ENCODE results near the gene QDPR. TPM values are rescaled to one million over a fixed set of nuclear protein-coding genes. Genes with fewer than 3 reads are reported as not detected.

The QDPR gene
- total and polyA plus RNA-seq, 9 donors, result 7.3 to 49.9 (median 26.1) TPM

DNA sequence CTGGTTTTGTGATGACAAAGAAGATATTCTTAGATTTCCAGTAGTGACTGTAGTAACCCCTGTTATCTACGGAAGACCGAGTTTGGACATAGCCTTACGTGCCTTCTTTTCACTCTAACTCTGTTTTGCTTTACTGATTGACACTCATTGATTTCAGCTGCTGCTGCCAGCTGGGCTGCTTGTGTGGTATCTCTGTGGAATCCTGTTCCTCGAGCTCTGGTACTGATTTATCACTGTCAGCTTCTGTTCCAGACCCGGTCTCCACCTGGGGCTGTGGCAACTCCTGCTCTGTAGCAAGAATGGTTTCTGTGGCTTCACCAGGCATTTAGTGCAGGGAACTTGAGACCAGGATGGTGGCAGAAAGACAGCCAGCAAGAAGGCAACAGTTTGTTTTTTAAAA is 40.5 kb upstream of the QDPR start:
- no peak for DNase-seq
- H3K27me3 ChIP-seq, result no peaks in the 10 kb centered on the region
- no peak overlapping the region for H3K27ac ChIP-seq
- no peak for TF ChIP-seq EP300 (IDR thresholded peaks at IDR 0.05)
- TF ChIP-seq, protein P1, sequence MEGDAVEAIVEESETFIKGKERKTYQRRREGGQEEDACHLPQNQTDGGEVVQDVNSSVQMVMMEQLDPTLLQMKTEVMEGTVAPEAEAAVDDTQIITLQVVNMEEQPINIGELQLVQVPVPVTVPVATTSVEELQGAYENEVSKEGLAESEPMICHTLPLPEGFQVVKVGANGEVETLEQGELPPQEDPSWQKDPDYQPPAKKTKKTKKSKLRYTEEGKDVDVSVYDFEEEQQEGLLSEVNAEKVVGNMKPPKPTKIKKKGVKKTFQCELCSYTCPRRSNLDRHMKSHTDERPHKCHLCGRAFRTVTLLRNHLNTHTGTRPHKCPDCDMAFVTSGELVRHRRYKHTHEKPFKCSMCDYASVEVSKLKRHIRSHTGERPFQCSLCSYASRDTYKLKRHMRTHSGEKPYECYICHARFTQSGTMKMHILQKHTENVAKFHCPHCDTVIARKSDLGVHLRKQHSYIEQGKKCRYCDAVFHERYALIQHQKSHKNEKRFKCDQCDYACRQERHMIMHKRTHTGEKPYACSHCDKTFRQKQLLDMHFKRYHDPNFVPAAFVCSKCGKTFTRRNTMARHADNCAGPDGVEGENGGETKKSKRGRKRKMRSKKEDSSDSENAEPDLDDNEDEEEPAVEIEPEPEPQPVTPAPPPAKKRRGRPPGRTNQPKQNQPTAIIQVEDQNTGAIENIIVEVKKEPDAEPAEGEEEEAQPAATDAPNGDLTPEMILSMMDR (IDR thresholded peaks at IDR 0.05), result no peak
- TF ChIP-seq POLR2A (IDR thresholded peaks at IDR 0.05), result no peak
- no peaks in the 10 kb centered on the region for H3K4me1 ChIP-seq (ENCODE audit: insufficient read depth)
- H3K4me3 ChIP-seq, result no peak overlapping the region
- H3K9me3 ChIP-seq, result no peaks in the 10 kb centered on the region
- 25 to 42% (median 30%) methylated on average over 5 of the region's 5 CpGs for WGBS, 3 donors
- H3K36me3 ChIP-seq, result no peaks in the 10 kb centered on the region
- intact Hi-C loops (cut with DNase I), result loop anchor here in 1 of 4 donors (10.0 kb wide), 1 partner anchor 1042 kb away; no protein-coding TSS in a partner anchor

DNA sequence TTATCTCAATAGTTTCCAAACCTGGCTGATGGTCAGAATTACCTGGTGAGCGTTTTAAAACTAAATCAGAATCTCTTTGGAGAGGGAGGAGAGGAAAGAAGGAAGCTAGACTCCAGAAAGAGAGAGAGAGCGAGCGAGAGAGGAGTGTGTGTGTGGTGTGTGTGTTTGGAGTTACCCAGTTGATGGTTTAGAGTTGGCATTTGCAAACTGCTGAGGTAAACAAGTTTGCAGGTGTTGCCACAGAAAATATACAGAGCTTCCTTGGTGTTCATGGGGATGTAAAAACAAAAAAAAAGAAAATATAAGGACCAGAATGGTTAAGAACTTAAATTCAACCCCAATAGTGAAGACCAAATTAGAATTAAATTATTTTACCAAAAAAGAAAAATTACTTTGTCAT is 38.7 kb upstream of the QDPR start:
- Histone ChIP-seq H3K9me3 (no peaks in the 10 kb centered on the region), H3K27me3 (no peaks in the 10 kb centered on the region), H3K4me1 (ENCODE audit: insufficient read depth) (no peaks in the 10 kb centered on the region), H3K36me3 (no peaks in the 10 kb centered on the region), H3K4me3 (no peak overlapping the region), H3K27ac (no peak overlapping the region)
- no peak for DNase-seq
- intact Hi-C loops (cut with DNase I), result loop anchor here in 1 of 4 donors (10.0 kb wide), 1 partner anchor 1044 kb away; no protein-coding TSS in a partner anchor
- 85 to 88% (median 87%) methylated on average over 3 of the region's 3 CpGs for WGBS, 3 donors
- no peak for TF ChIP-seq POLR2A (IDR thresholded peaks at IDR 0.05)
- TF ChIP-seq, protein P1 (IDR thresholded peaks at IDR 0.05), result no peak

DNA sequence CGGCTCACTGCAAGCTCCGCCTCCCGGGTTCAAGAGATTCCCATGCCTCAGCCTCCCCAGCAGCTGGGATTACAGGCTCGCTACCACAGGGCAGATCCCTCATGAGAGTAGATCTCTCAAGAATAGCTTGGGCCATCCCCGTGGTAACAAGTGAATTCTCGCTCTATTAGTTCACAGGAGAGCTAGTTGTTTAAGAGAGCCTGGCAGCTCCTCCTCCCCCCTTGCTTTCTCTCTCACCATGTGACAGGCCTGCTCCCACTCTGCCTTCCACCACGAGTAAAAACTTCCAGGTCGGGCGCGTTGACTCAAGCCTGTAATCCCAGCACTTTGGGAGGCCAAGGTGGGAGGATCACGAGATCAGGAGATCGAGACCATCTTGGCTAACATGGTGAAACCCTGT is 34.8 kb upstream of the QDPR start:
- Histone ChIP-seq H3K4me1 (ENCODE audit: insufficient read depth) (no peaks in the 10 kb centered on the region), H3K27ac (no peak overlapping the region), H3K27me3 (no peaks in the 10 kb centered on the region), H3K4me3 (no peak overlapping the region), H3K9me3 (no peaks in the 10 kb centered on the region), H3K36me3 (no peaks in the 10 kb centered on the region)
- TF ChIP-seq POLR2A (IDR thresholded peaks at IDR 0.05), result no peak
- TF ChIP-seq, protein P1 (IDR thresholded peaks at IDR 0.05), result no peak
- no peak for TF ChIP-seq EP300 (IDR thresholded peaks at IDR 0.05)
- no peak for DNase-seq
- WGBS, 3 donors, result 67 to 75% (median 69%) methylated on average over 12 of the region's 12 CpGs
- intact Hi-C loops (cut with DNase I), result loop anchor here in 3 of 4 donors (2.0 to 10.0 kb wide), 3 partner anchors 90 to 1048 kb away; no protein-coding TSS in a partner anchor

DNA sequence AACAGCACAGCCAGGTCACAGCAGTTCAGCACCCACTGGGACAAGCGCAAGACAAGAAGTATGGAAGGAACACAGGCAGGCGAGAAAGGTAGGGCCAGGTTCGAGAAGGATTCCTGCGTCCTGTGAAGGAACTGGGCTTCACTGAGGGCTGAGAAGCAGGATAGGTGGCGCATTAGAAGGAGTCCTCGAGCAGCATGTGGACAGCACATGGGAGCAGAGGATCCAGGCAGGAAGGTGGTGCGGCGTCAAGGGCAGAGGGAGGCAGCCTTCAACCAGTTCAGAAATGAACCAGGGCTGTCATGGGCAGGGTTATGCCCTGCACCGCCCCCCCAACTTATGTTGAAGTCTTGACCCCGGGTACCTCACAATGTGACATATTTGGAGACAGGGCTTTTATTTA is 34.3 kb upstream of the QDPR start:
- no peak overlapping the region for H3K4me3 ChIP-seq
- no peaks in the 10 kb centered on the region for H3K9me3 ChIP-seq
- TF ChIP-seq, protein P1 (IDR thresholded peaks at IDR 0.05), result no peak
- no peak for TF ChIP-seq EP300 (IDR thresholded peaks at IDR 0.05)
- TF ChIP-seq POLR2A (IDR thresholded peaks at IDR 0.05), result no peak
- intact Hi-C loops (cut with DNase I), result loop anchor here in 3 of 4 donors (2.0 to 10.0 kb wide), 3 partner anchors 91 to 1049 kb away; no protein-coding TSS in a partner anchor
- no peaks in the 10 kb centered on the region for H3K4me1 ChIP-seq (ENCODE audit: insufficient read depth)
- no peak overlapping the region for H3K27ac ChIP-seq
- H3K36me3 ChIP-seq, result no peaks in the 10 kb centered on the region
- no peak for DNase-seq
- no peaks in the 10 kb centered on the region for H3K27me3 ChIP-seq
- WGBS, 3 donors, result 81 to 86% (median 81%) methylated on average over 9 to 10 of the region's 10 CpGs

Measured in ovary (tissue), 9 donors.